Measurements from ENCODE around the gene AFF3.

The AFF3 gene

GRCh38 chr2:99756059-99756458 lies 386.3 kb downstream of the AFF3 start:
- Histone ChIP-seq H3K36me3 (ENCODE audit: insufficient read depth, low read length) (peaks cover 44% of the 10 kb centered on the region), H3K27ac (ENCODE audit: low read depth, low read length, poor library complexity, severe bottlenecking) (no peak overlapping the region), H3K79me2 (ENCODE audit: insufficient read depth, low read length) (no peaks in the 10 kb centered on the region), H4K20me1 (ENCODE audit: insufficient read depth, low read length) (no peaks in the 10 kb centered on the region), H3K27me3 (ENCODE audit: insufficient read depth, low read length) (no peaks in the 10 kb centered on the region), H3K4me2 (ENCODE audit: low read length) (no peak overlapping the region), H3K9me3 (ENCODE audit: low read length) (no peaks in the 10 kb centered on the region), H3K9ac (ENCODE audit: low read length) (no peak overlapping the region), H3F3A (ENCODE audit: insufficient read depth, low read length) (0 out of 2 replicates have a peak, but pooled peaks cover 4% of the 10 kb centered on the region), H3K4me3 (ENCODE audit: low read depth, low read length, poor library complexity, severe bottlenecking) (no peak overlapping the region), H3K4me1 (ENCODE audit: insufficient read depth, low read length, severe bottlenecking) (no peaks in the 10 kb centered on the region), H2AFZ (ENCODE audit: low read length) (no peak overlapping the region), H3K9me2 (ENCODE audit: low read depth, low read length) (no peaks in the 10 kb centered on the region)
- TF ChIP-seq CTCF (IDR thresholded peaks at IDR 0.05; ENCODE audit: low read length) (no peak), EZH2 (IDR thresholded peaks at IDR 0.05; ENCODE audit: borderline replicate concordance, low read length) (no peak)

- H3K27ac ChIP-seq (ENCODE audit: low read depth, low read length, poor library complexity, severe bottlenecking), result no peak overlapping the region
- H3K4me3 ChIP-seq (ENCODE audit: low read depth, low read length, poor library complexity, severe bottlenecking), result no peak overlapping the region
- TF ChIP-seq CTCF (IDR thresholded peaks at IDR 0.05; ENCODE audit: low read length) (no peak), EZH2 (IDR thresholded peaks at IDR 0.05; ENCODE audit: borderline replicate concordance, low read length) (no peak)
- no peaks in the 10 kb centered on the region for H3K9me2 ChIP-seq (ENCODE audit: low read depth, low read length)
- H2AFZ ChIP-seq (ENCODE audit: low read length), result no peak overlapping the region
- H4K20me1 ChIP-seq (ENCODE audit: insufficient read depth, low read length), result no peaks in the 10 kb centered on the region
- H3K36me3 ChIP-seq (ENCODE audit: insufficient read depth, low read length), result peaks cover 59% of the 10 kb centered on the region
- no peaks in the 10 kb centered on the region for H3K9me3 ChIP-seq (ENCODE audit: low read length)
- no peak overlapping the region for H3K4me2 ChIP-seq (ENCODE audit: low read length)
- H3F3A ChIP-seq (ENCODE audit: insufficient read depth, low read length), result 0 out of 2 replicates have a peak, but pooled peaks cover 4% of the 10 kb centered on the region
- H3K79me2 ChIP-seq (ENCODE audit: insufficient read depth, low read length), result no peaks in the 10 kb centered on the region
- no peak overlapping the region for H3K9ac ChIP-seq (ENCODE audit: low read length)
- no peaks in the 10 kb centered on the region for H3K4me1 ChIP-seq (ENCODE audit: insufficient read depth, low read length, severe bottlenecking)
- H3K27me3 ChIP-seq (ENCODE audit: insufficient read depth, low read length), result no peaks in the 10 kb centered on the region
Observed at GRCh38 chr2:99754210-99754609, 388.2 kb downstream of the AFF3 start.

- no peak overlapping the region for H3K4me3 ChIP-seq (ENCODE audit: low read depth, low read length, poor library complexity, severe bottlenecking)
- no peak overlapping the region for H3K4me2 ChIP-seq (ENCODE audit: low read length)
Observed at GRCh38 chr2:99753505-99753904, 388.9 kb downstream of the AFF3 start.

More at GRCh38 chr2:99753505-99753904, 388.9 kb downstream of the AFF3 start:
- Histone ChIP-seq H3F3A (ENCODE audit: insufficient read depth, low read length) (0 out of 2 replicates have a peak, but pooled peaks cover 4% of the 10 kb centered on the region), H3K4me1 (ENCODE audit: insufficient read depth, low read length, severe bottlenecking) (no peaks in the 10 kb centered on the region), H3K9me3 (ENCODE audit: low read length) (no peaks in the 10 kb centered on the region), H3K36me3 (ENCODE audit: insufficient read depth, low read length) (peaks cover 66% of the 10 kb centered on the region), H3K27me3 (ENCODE audit: insufficient read depth, low read length) (no peaks in the 10 kb centered on the region), H3K9me2 (ENCODE audit: low read depth, low read length) (no peaks in the 10 kb centered on the region), H3K79me2 (ENCODE audit: insufficient read depth, low read length) (no peaks in the 10 kb centered on the region), H3K27ac (ENCODE audit: low read depth, low read length, poor library complexity, severe bottlenecking) (no peak overlapping the region), H4K20me1 (ENCODE audit: insufficient read depth, low read length) (no peaks in the 10 kb centered on the region), H2AFZ (ENCODE audit: low read length) (no peak overlapping the region), H3K9ac (ENCODE audit: low read length) (no peak overlapping the region)
- TF ChIP-seq CTCF (IDR thresholded peaks at IDR 0.05; ENCODE audit: low read length) (no peak), EZH2 (IDR thresholded peaks at IDR 0.05; ENCODE audit: borderline replicate concordance, low read length) (no peak)

Data from OCI-LY1 (cell line).